Stimulated activated CD8-positive, alpha-beta memory T cell treated with anti-CD3 and anti-CD28 coated beads, Interleukin-12 subunit alpha, Interleukin-12 subunit beta, amount 100 ng/mL, for 4 hours (primary cell): ENCODE measurements around the gene NFKBIA.
"Not testable (repeated sequence)": the region's sequence is repeated elsewhere in the genome, so short reads cannot be mapped to it uniquely, and the experiment has no call there.

Source experiments
- DNase-seq: peaks from one replicate; pipeline ENCODE4 v3.0.0-alpha.2; 2020; ENCODE audit warnings: low read depth

The NFKBIA gene

DNA sequence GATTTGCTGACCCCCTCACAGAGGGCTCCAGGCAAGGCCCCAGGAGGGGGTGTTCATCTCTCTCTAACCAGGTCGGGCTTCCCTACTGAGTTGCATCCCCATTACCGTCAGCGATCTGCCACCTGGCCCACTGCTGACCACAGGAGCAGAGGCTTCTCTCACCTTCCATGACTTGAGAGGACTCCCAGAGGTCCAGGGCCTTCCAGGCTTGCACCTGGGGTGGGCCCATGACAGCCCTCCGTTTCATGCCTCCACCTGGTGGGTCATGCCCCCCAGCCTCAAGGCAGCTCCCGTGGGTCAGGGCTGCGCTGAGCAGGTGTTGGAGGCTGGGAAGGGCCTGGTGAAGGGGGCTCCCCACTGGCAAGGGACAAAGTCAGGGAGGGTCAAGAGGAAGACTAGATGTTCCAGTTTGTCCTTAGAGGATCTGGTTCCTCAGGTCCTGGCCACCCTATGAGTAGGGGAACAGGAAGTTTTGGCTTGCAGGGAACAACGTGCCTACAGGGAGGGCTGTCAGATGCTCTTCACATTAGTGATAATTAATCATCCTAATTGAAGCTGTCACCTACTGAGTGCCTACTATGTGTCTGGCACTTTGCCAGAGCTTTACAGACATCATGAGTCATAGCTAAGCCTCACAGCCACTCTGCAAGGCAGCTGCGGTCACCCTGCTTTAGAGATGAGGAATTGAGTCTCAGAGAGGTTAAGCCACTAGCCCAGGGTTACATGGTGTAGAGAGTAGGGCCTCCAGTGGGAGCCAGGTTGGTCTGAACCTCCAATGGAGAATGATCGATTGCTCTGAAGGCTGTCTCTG is 13.8 kb downstream of the NFKBIA start:
- DNase-seq = no peak

DNA sequence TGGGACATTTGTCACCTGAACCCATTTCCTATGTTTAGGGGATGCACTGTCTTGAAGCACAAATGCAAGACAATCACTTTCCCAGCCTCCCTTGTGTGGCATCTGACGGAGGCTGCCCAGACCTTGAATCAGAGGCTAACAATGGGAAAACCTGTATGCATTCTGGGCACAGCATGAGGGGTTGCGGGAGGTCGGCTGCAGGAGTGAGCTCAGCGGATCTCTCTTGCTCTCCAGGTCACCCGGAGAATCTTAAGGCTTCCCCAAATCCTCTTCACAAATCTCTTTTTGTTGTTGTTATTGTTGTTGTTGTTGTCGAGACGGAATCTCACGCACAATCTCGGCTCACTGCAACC is 15.3 kb downstream of the NFKBIA start:
- DNase-seq = no peak

DNA sequence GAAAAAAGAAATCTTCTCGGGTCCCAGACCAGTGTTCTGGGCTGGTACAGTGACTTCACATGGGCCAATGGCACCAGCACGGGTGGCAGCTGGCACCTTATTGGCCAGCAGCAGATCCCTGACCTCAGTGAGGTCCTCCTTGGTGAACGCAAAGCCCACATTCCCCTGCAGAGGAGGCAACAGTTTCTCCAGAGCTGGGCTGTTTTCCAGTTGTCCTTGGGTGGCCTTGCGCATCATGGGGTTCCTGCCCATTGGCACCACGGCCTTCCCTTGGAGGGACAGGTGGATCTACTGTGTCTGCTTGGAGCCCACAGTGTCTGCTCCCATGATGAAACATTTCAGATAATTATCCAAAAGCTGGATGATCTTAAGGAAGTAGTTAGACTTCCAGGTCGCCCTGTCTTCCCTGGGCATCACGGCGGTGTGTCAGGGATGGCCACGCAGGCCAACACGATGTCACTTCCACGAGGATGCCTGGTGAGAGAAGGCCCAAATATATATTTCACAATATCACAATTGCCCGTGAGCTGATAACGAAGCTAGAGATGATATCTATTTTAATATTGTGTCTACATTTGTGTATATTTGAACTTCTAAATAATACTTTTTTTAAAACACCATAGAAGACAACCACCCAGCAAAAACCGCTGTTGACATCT is 15.8 kb downstream of the NFKBIA start:
- no peak for DNase-seq

DNA sequence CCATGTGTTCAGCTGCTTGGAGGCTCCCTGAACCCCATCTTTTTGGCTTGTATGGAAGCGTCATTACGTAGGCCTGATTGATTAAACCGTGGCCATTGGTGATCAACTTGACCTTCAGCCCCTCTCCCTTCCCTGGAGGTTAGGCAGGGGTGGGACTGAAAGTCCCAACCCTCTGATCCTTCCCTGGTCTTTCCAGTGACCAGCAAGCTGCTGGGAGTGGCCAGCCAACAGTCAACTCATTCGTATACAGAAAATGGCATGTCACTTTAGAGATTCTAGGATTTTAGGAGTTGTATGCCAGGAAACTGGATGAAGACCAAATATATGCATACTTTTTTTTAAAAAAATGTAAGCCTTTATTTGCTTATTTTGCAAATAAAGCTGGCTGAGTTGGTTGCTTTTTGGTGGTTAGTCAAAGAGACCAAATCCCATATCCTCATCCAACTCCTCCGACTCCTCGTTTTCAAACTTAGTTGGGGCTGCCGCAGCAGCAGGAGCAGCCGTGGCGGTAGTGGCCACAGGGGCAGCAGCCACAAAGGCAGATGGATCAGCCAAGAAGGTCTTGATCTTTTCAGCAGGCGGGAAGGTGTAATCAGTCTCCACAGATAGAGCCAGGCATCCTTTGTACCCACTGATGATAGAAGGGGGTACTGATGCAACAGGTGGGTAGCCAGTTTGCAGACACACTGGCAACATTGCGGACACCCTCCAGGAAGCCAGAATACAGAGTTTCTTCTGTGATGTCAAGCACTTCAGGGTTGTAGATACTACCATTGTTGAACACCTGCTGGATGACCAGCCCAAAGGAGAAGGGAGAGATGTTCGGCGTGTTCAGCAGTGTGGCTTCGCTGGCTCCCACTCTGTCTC is 16.6 kb downstream of the NFKBIA start:
- no peak for DNase-seq

DNA sequence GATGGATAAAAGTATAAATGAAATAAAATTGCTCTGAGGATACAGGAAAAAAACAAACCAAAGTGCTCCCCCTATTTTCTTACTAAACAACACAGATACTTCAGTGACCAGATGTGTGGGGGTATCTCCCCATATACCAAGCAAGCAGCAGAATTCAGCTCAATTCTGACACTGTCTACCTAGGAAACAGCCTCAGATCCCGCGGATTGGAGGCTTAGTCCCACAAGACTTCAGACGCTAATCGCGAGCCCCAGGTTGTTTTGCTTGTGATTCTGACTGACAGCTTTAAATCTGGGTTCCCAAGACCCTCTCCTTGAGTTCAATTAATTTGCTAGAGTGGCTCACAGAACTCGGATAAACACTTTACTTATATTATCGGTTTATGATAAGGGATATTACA is 17.3 kb downstream of the NFKBIA start:
- DNase-seq = no peak

DNA sequence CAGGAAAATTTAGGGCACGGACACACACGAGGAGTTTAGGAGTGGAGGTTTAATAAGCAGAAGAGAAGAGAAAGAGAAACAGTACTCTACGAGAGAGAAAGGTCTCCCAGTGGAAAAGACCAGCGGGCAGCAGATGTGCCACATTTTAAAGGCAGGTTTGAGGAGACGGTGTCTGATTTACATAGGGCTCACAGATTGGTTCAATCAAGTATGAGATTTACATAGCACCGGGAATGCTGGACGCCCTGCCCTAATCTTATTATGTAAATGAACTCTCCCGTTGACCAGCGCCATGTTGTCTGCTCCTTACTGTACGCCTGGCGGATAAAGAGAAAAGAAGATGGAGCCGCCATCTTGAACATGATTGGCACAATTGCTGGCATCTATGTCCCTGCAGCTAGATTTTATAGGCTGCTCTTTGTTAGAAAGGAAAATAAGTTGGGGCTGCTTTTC is 17.9 kb downstream of the NFKBIA start:
- no peak for DNase-seq

DNA sequence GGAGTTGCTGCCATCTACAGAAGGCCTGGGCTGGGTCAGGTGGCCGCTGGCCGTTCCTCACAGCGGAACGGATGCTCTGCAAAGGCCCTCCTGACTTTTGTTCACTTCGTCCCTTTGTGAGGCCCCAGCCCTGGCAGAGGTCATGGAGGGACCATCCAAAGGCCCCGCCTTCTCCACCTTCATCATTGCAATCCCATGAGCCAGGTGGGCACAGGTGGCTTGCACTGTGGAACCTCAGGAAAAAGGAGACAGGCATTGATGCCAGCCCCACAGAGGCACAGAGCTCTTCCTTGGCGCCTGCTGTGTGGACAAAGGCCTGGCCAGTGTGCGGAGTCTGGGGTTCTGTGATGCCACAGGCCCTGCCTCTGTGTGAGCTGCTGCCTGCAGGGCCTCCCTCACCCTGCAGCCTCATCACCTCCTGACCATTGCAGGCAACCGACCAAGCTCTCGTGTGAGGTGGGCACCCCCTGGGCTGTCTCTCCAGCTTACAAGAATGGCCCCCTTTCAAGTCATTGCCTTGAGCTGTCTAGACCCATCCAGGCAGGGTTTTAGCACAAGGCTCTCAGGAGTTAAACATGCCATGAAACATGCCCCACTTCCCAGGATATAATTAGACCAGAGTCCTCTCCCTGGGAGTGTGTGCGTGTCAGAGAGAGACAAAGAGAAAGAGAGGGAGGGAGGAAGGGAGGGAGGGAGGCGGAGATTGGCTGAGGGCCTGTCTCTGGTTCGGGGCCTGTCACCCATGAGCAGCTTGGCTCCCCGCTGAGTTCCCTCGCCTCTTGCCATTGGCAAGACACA is 19.3 kb downstream of the NFKBIA start:
- DNase-seq = no peak

DNA sequence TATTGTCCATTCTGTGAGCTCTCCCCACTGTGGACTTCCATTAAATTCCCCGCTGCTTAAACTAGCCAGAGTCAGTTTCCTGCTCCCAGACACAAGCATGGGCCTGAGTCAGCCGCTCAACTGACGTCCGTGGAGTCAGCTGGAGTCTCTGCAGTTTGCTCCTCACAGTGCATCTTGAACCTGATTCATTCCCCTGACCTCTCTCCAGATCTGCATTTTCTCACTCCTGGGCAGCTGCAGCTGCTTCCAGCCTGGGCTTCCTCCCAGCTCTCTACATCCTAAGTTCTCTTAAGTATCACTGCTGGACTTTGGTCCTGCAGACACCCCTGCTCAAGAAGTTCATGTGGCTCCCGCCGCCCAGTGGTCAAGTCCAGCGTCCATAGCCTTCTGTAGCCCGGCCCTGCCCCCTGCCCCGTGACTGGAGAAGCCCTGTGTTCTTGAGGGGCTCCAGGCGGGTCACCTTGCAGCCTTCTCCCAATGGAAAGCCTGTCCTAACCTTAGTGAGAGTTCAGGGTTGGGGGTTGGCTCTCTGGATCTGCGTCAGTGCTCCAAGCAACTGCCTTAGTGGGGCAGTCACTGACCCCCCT is 20.0 kb downstream of the NFKBIA start:
- no peak for DNase-seq

DNA sequence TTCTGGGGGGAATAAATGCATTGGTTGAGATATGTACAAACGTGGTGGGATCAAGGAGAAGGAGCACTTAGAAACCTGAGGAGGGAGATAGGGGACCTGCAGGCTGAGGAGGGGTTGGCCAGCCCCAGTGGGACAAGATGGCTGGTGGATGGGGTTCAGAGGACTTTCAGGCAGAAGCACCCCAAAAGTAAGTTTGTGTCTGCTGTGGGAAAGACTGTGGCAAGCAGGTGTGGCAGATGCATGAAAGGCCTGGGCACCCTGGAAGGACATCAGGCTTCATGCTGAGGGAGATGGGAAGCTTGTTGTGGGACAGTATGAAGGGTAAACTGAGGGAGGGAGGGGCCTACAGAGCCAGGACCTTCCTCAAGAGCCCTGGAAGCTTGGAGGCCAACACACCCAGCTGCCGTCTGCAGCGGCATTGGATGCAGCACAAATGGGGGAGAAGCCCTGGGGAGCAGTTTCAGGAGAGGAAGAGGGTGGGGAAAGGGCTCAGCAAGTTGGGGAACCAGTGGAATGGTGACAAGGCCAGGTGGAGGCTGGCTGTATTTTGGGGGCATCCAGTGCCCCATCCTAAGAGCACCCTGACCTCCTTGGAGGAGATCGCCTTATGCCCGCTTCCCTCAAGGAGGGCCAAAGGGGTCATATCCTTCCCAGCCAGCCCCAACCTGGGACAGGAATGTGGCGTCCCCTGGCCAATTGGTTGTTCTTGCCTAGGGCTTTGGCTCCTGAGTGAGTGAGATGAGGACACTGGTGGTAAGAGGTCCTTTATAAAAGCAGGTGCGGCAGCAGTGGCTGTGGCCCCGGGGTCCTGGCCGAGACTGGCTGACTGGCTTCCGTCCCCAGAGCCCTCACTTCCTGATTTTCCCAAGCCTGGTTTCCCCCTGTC is 20.7 kb downstream of the NFKBIA start:
- DNase-seq = no peak

DNA sequence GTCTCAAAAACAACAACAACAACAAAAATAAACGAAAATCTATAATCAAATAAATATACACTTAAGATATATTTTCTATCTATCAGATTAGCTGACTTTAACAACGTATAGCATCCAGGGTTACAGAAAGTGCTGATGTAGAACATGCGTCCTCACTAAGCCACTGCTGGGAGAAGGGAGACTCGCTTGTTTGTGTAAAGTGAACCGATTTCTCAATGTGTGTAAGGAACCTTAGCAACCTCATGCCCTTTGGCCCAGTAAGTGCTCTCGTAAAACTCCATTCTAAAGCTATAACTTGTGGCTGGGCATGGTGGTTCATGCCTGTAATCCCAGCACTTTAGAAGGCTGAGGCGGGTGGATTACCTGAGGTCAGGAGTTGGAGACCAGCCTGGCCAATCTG is 23.8 kb downstream of the NFKBIA start:
- DNase-seq = no peak

DNA sequence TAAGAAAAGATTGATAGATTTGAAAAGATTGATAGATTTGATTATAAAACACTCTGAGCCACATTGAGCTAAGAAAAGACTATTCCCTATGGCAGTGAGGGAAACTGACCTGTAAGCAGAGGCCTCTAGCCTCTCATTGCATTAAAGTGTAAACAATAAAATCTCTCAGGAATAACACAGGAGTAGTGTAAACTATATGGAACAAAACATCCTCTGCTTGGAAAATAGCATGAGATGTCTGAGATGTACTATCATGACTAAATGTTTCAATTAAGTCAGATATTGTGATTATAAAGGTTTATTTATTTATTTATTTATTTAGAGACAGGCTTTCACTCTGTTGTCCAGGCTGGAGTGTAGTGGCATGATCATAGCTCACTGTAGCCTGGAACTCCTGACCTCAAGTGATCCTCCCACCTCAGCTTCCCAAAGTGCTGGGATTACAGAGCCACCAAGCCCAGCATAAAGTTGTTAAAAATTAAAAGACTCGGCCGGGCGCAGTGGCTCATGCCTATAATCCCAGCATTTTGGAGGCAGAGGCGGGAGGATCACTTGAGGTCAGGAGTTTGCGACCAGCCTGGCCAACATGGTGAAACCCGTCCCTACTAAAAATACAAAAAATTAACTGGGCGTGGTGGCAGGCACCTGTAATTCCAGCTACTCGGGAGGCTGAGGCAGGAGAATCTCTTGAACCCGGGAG is 25.2 kb downstream of the NFKBIA start:
- not testable (repeated sequence) for DNase-seq

DNA sequence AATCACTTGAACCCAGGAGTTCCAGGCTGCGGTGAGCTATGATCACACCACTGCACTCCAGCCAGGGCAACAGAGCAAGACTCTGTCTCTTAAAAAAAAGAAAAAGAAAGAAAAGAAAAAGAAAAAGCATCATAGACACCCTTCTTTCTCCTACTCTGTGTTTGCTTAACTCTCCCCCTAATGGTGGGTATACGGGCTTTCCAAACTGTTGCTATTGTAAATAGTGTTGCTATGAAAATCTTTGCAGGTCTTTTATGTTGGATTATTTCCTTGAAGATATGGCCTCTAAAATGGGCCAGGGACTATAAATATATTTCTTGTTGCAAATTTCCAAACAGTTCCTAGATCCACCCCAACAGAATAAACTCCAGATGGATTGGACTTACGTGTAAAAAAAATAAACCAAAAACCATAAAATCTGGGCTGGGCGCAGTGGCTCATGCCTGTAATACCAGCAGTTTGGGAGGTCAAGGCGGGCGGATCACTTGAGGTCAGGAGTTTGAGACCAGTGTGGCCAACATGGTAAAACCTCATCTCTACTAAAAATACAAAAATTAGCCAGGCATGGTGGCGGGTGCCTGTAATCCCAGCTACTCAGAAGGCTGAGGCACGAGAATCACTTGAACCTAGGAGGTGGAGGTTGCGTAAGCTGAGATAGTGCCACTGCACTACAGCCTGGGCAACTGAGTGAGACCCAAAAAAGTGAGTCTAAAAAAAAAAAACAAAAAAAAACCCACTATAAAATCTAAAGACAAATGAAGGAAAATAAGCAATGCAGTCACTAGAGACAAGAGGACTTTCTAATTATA is 25.9 kb downstream of the NFKBIA start:
- no peak for DNase-seq

DNA sequence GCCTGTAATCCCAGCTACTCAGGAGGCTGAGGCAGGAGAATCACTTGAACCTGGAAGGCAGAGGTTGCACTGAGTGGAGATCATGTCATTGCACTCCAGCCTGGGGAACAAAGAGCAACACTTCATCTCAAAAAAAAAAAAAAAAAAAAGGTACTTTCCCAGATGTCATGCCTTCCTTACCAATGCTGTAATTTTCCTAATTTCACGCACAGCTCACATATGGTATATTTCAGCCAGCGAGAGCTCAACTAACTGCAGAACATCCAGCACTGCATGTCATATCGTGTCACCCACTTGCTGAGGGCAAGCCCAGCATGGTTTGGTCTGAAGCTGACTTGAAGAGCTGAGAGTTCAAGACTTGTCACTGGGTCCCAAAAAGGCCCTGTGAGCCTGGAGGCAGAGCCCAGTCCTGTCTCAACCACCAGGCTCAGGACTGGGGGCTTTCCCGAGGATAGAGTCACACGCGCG is 29.0 kb downstream of the NFKBIA start:
- DNase-seq = no peak

DNA sequence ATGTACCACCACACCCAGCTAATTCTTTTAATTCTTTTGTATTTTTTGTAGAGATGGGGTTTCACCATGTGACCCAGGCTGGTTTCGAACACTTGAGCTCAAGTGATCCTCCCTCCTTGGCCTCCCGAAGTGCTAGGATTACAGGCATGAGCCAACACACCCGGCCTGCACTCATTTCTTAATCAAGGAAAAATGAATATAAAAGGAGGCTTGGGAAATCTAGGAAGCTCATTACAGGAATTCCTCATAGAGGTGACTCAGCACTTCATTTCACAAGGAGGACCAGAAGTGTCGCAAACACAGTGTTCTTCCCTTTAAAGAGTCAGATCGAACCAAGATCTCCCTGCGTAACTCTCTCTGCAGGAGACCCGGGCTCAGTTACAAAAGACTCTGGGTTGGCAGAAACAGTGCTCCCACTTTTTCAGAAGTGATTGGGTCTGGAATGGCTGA is 30.3 kb downstream of the NFKBIA start:
- DNase-seq = no peak

DNA sequence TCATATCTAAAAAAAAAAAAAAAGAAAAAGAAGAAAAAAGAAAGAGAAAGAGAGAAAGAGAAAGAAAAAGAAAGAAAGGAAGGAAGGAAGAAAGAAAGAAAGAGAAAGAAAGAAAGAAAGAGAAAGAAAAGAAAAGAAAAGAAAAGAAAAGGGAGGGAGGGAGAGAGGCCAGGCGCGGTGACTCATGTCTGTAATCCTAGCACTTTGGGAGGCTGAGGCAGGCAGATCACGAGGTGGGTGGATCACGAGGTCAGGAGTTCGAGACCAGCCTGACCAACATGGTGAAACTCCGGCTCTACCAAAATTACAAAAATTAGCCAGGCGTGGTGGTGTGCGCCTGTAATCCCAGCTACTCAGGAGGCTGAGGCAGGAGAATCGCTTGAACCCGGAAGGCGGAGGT is 31.3 kb downstream of the NFKBIA start:
- not testable (repeated sequence) for DNase-seq

DNA sequence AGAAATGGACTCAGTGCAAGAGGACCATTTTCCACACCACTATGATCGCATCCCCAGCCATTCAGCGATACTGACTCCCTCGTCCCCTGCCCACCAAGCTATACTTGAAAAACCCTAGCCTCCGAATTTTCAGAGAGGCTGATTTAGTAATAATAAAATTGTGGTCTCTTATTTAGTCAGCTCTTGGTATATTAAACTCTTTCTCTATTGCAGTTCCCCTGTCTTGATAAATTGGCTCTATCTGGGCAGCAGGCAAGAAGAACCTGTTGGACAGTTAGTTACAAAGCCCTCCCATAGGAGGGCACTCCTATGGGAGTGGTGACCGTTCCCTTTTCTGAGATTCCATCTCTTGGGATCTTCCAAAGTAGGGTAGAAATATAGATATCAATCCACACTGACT is 33.6 kb downstream of the NFKBIA start:
- DNase-seq = no peak

DNA sequence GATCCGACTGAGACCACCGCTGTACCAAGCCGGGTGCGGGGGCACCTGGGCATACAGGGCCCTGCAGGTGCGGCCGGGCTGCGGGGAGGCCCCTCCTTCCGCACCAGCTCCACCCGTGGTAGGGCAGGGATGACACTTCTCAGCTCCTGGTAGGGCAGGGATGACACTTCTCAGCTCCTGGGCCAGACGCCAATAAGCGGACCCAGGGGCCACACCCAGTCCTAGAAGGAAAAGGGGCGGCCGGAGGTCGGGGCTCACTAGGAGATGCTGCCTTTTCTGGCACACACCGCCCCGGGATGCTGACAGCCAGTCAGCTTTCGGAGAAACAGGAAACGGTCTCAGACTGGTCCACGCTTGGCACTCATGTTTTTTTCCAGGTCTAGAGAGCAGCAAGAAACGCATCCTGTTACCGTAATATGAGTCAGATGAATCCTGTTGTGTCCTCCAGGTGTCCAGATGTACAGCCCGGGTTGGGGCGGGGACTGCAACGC is 34.8 kb downstream of the NFKBIA start:
- no peak for DNase-seq

DNA sequence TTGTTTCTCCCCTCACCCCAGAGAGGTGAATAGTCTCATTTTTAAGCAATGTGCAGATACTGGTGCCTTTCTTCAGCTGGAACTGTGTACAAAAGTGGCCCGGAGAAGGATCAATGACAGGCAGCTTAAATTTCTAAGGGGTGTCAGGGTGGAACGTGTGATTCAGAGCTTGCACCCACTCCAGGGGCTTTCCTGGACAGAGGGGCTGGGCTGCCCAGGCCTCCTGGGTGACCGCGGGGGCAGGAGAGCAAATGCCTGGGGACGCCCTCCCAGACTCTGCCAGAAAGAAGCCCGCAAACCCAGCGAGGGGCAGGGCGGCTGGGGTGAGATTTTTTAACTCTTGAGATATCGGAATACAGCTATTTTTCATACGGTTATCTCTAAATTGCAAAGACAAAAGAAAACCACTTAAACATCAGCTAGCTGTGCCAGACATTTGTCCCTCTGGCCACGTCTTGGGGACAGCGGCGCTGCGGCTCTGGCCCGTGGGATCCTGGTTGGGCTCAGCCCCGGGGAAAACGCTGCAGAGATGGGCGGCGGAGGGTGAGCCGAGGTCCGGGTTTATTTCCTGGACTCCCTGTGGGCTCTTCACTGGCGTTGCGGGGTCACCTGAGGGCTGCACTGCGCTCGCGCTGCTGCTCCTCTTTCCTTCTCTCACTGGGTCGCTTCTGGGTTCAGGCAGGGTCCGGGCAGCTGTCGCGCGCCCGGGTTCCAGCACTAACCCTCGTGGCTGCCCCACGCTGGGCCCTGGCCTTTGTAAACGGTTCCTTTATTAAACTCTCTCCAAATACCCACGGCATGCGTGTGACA is 35.8 kb downstream of the NFKBIA start:
- DNase-seq = no peak
